ENCODE data around the gene ZNF396. TPM values are rescaled to one million over a fixed set of nuclear protein-coding genes. Genes with fewer than 3 reads are reported as not detected.

Gene ZNF396
- total RNA-seq, 1 donor from 2014 or later, result 0.21 TPM

DNA sequence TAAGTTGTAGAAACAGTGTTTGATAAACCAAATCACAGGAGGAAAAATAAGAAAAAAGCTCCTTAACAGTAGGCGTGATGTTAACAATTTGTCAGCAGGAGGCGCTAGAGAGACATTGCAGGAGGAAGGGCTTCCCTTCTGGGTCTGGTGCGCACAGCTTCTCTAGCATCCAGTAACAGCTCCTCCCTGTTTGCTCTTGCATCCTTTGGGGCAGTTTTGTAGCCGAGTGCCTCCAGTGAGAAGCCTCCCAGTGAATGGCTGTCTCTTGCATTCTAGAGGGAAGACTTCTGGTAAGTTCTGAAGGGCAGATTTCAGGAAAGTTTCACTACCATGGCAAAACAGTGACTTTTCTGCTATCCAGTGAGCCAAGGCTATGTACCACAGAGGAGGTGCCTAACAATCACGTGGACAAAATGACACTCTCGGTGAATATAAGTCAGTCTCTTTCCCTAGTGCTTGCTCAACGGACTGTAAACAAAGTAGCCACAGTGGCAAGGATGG, 9.5 kb upstream of the ZNF396 start:
- intact Hi-C loops (cut with DNase I), result loop anchor here (5.0 kb wide), 2 partner anchors 566 to 586 kb away; partner anchors contain the start of gene RMP24
- H3K4me3 ChIP-seq, result no peak overlapping the region

DNA sequence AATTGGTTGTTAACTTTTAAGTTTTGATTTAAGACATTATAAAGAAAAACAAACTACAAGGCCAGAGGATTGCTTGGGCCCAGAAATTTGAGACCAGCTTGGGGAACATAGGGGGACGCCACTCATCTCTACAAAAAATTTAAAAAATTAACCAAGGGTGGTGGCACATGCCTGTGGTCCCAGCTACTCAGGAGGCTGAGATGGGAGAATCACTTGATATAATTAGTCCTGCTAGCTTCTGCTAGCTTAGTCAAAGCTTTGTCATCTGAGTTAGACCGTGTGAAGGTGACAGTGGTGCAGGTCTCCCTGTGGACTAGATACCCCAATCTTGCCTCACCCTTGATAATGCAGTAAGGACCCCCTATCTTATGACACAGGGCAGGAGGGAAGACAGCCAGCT, 6.0 kb upstream of the ZNF396 start:
- DNase-seq (ENCODE audit: low spot score in 2 of 2), result no peak
- Histone ChIP-seq H3K27me3 (no peaks in the 10 kb centered on the region), H3K4me1 (no peaks in the 10 kb centered on the region), H3K36me3 (no peaks in the 10 kb centered on the region), H3K9me3 (no peaks in the 10 kb centered on the region), H3K27ac (no peak overlapping the region), H3K4me3 (no peak overlapping the region)
- intact Hi-C loops (cut with DNase I), result no loop called here
- TF ChIP-seq, protein P1, sequence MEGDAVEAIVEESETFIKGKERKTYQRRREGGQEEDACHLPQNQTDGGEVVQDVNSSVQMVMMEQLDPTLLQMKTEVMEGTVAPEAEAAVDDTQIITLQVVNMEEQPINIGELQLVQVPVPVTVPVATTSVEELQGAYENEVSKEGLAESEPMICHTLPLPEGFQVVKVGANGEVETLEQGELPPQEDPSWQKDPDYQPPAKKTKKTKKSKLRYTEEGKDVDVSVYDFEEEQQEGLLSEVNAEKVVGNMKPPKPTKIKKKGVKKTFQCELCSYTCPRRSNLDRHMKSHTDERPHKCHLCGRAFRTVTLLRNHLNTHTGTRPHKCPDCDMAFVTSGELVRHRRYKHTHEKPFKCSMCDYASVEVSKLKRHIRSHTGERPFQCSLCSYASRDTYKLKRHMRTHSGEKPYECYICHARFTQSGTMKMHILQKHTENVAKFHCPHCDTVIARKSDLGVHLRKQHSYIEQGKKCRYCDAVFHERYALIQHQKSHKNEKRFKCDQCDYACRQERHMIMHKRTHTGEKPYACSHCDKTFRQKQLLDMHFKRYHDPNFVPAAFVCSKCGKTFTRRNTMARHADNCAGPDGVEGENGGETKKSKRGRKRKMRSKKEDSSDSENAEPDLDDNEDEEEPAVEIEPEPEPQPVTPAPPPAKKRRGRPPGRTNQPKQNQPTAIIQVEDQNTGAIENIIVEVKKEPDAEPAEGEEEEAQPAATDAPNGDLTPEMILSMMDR (IDR thresholded peaks at IDR 0.05), result no peak

More for the DNA sequence above, 9.5 kb upstream of the ZNF396 start:
- Histone ChIP-seq H3K9me3 (no peaks in the 10 kb centered on the region), H3K4me1 (no peaks in the 10 kb centered on the region), H3K27me3 (no peaks in the 10 kb centered on the region), H3K27ac (no peak overlapping the region), H3K36me3 (no peaks in the 10 kb centered on the region)
- TF ChIP-seq, protein P1 (IDR thresholded peaks at IDR 0.05), result peak; percentile 52 to 85 (median 78)
- DNase-seq (ENCODE audit: low spot score in 2 of 2), result peak in 1 of 2 donors; percentile 82

DNA sequence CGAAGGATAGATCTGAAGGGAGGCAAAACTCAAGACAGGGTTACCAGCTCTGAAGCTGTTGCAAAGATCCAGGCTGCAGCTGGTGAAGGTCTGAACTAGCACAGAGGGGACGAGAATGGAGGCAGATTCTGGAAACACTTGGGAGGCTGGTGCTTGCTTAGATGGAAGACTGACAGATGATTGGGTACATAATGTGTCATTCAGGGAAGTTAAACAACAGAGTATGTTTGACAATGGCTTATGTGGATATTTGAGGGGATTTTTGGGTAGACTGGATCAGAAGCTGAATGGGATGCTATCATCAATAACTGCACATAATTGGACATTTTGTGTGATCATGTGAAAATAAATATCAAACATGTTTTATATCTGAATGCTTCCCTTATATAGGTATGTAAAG, 2.3 kb upstream of the ZNF396 start:
- H3K36me3 ChIP-seq, result no peaks in the 10 kb centered on the region
- DNase-seq (ENCODE audit: low spot score in 2 of 2), result no peak
- TF ChIP-seq, protein P1 (IDR thresholded peaks at IDR 0.05), result no peak
- H3K4me3 ChIP-seq, result no peak overlapping the region
- H3K27me3 ChIP-seq, result no peaks in the 10 kb centered on the region
- peaks cover 0 to 2% of the 10 kb centered on the region in 2 donors for H3K4me1 ChIP-seq
- intact Hi-C loops (cut with DNase I), result loop anchor here (5.0 kb wide), 1 partner anchor 37 kb away; the partner anchor contains the start of gene ZNF24
- H3K27ac ChIP-seq, result no peak overlapping the region
- no peaks in the 10 kb centered on the region for H3K9me3 ChIP-seq

DNA sequence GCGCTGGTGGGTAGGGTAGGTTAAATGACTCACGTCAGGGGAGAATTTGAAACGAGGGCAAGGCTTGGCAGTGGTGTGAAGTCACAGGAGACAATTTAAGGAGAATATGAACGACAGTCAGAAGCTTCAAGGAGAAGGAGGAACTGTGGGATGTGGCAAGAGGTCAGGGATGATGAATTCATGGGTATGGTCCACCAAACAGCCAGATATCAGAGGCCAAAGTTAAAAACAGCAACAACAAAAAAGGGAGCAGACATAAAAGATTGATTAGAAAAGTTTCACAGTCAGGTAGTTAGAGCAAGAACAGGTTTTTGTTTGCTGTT, 1.4 kb upstream of the ZNF396 start:
- DNase-seq (ENCODE audit: low spot score in 2 of 2), result no peak
- TF ChIP-seq, protein P1 (IDR thresholded peaks at IDR 0.05), result no peak
- no peaks in the 10 kb centered on the region for H3K27me3 ChIP-seq
- no peak overlapping the region for H3K27ac ChIP-seq
- no peaks in the 10 kb centered on the region for H3K36me3 ChIP-seq
- H3K4me1 ChIP-seq, result peaks cover 0 to 2% of the 10 kb centered on the region in 2 donors
- intact Hi-C loops (cut with DNase I), result loop anchor here (5.0 kb wide), 1 partner anchor 36 kb away; the partner anchor contains the start of gene ZNF24
- peak overlapping the region in 1 of 2 donors; percentile 81 for H3K4me3 ChIP-seq
- H3K9me3 ChIP-seq, result no peaks in the 10 kb centered on the region

DNA sequence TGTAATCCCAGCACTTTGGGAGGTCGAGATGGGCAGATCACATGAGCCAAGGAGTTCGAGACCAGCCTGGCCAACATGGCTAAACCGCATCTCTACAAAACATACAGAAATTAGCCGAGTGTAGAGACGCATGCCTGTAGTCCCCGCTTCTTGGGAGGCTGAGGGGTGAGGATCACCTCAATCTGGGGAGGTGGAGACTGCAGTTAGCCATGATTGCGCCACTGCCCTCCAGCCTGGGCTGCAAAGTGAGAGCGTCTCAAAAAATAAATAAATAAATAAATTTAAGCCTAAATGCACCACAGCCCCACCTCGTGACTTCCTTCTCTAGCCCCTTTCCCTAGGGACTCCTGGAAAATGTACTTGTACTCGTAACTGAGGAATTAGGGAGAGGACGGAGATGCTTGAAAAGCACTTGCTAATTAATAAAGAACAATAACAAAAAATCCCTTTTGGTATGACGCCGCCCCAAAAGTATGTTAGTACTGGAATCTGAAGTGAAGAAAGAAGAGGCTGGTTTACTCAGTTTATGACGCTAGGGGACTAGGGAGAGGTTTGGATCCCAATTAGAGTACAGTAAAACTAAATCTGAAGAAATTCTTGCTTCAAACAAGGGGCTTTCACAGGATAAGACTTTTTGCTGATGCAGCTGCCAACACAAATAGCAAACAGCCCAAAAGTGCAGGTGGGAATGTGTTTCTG, 887 bp upstream of the ZNF396 start:
- intact Hi-C loops (cut with DNase I), result loop anchor here (5.0 kb wide), 1 partner anchor 36 kb away; the partner anchor contains the start of gene ZNF24
- no peaks in the 10 kb centered on the region for H3K27me3 ChIP-seq
- peak overlapping the region in 1 of 2 donors; percentile 4 for H3K27ac ChIP-seq
- H3K4me1 ChIP-seq, result peaks cover 0 to 2% of the 10 kb centered on the region in 2 donors
- no peaks in the 10 kb centered on the region for H3K9me3 ChIP-seq
- no peak for DNase-seq (ENCODE audit: low spot score in 2 of 2)
- no peaks in the 10 kb centered on the region for H3K36me3 ChIP-seq
- TF ChIP-seq, protein P1 (IDR thresholded peaks at IDR 0.05), result no peak
- peak overlapping the region; percentile 72 to 81 for H3K4me3 ChIP-seq

Data from ascending aorta (tissue), 2 donors.